GM12878 (cell line): ENCODE data around the gene FUS. TPM values are rescaled to one million over a fixed set of nuclear protein-coding genes. Genes with fewer than 3 reads are reported as not detected.

Source experiments
- EED ChIP-seq: sonication (generic); IDR thresholded peaks from 2 replicates; pipeline ENCODE4 v1.6.1; 2016; ENCODE audit warnings: antibody characterized with exemption, low read depth
- IKZF2 ChIP-seq, 2 experiments: fragments of 450-650 bp; IDR thresholded peaks; 2 replicates each; pipeline ENCODE4 v1.6.1; 2017; ENCODE audit warnings: mild to moderate bottlenecking in 2 of 2, moderate library complexity in 2 of 2
- IRF5 ChIP-seq: fragments of 450-650 bp; IDR thresholded peaks from 2 replicates; pipeline ENCODE4 v1.6.1; 2017; ENCODE audit warnings: borderline replicate concordance
- JUND ChIP-seq: IDR thresholded peaks from 2 replicates; pipeline ENCODE4 v1.6.1; 2012; ENCODE audit warnings: low read depth, mild to moderate bottlenecking, low read length, improper control_type of control experiment, moderate library complexity
- NR2C1 ChIP-seq: fragments of 450-650 bp; IDR thresholded peaks from 2 replicates; pipeline ENCODE4 v1.6.1; 2017; ENCODE audit warnings: antibody characterized with exemption, mild to moderate bottlenecking, moderate library complexity
- PBX3 ChIP-seq: IDR thresholded peaks from 2 replicates; pipeline ENCODE4 v1.6.1; 2011; ENCODE audit warnings: mild to moderate bottlenecking, low read depth, low read length, moderate library complexity; ENCODE audit not compliant: insufficient replicate concordance
- PRDM15 ChIP-seq: fragments of 450-650 bp; formaldehyde crosslinking; IDR thresholded peaks from 2 replicates; pipeline ENCODE4 v1.4.0; 2020; ENCODE audit warnings: mild to moderate bottlenecking, moderate library complexity
- RAD21 ChIP-seq: IDR thresholded peaks from 2 replicates; pipeline ENCODE4 v1.6.1; 2011; ENCODE audit warnings: mild to moderate bottlenecking, low read depth, low read length, moderate library complexity; ENCODE audit not compliant: insufficient read depth
- RELB ChIP-seq: fragments of 450-650 bp; IDR thresholded peaks from 2 replicates; pipeline ENCODE4 v1.6.1; 2017; ENCODE audit warnings: low read depth, mild to moderate bottlenecking, moderate library complexity
- SMAD5 ChIP-seq: IDR thresholded peaks from 2 replicates; pipeline ENCODE4 v1.6.1; 2016; ENCODE audit warnings: antibody characterized with exemption, low read depth
- SUPT20H ChIP-seq: IDR thresholded peaks from 2 replicates; pipeline ENCODE4 v1.6.1; 2011; ENCODE audit warnings: low read depth, mild to moderate bottlenecking, low read length, moderate library complexity, borderline replicate concordance; ENCODE audit not compliant: control insufficient read depth
- YBX1 ChIP-seq: fragments of 450-650 bp; IDR thresholded peaks from 2 replicates; pipeline ENCODE4 v1.6.1; 2016; ENCODE audit warnings: antibody characterized with exemption
- ZBTB11 ChIP-seq: fragments of 450-650 bp; formaldehyde crosslinking; IDR thresholded peaks from 2 replicates; pipeline ENCODE4 v1.5.0; 2022; ENCODE audit warnings: mild to moderate bottlenecking, missing genetic modification characterization
- ZSCAN29 ChIP-seq: fragments of 450-650 bp; IDR thresholded peaks from 2 replicates; pipeline ENCODE4 v1.6.1; 2017; ENCODE audit warnings: mild to moderate bottlenecking, moderate library complexity
- polyA plus RNA-seq, 11 experiments: library from polyadenylated mRNA; depleted of rRNA in 4 of 11; unstranded in 6 of 11; stranded (reverse) in 5 of 11; fragments of >200 nt; fragmentation: Nextera tagmentation in 4 of 11; fragmentation: Illumina TruSeq in 1 of 11; extraction: Ambion mirVana in 4 of 11; extraction: Trizol in 1 of 11; gene quantifications; 1 replicate in 1 of 11; 2 replicates in 10 of 11; pipeline versions ENCODE4 v1.2.1 to v1.2.3, GENCODE V29; 2011 to 2016; ENCODE audit warnings: inconsistent platforms in 2 of 11, missing spikeins in 2 of 11, low read depth in 1 of 11
- total RNA-seq, 4 experiments: library from RNA; depleted of rRNA in 3 of 4; stranded (reverse); fragments of >200 nt in 3 of 4; fragmentation: Illumina TruSeq in 1 of 4; extraction: Trizol in 1 of 4; gene quantifications; 2 replicates each; pipeline versions ENCODE4 v1.2.1 to v1.2.3, GENCODE V29; 2013 to 2021
- TF ChIP-seq, protein P1 (sequence below), 3 experiments: IDR thresholded peaks in 2 of 3; conservative IDR thresholded peaks in 1 of 3; 2 replicates each; pipeline ENCODE4 v1.5.1; 2011; ENCODE audit warnings: low read depth in 3 of 3, low read length in 3 of 3, mild to moderate bottlenecking in 3 of 3, control low read depth in 2 of 3, moderate library complexity in 2 of 3, inconsistent platforms in 1 of 3, mixed read lengths in 1 of 3; ENCODE audit not compliant: control insufficient read depth in 2 of 3, insufficient read depth in 1 of 3; ENCODE audit errors: extremely low read depth in 1 of 3

Gene FUS
- total and polyA plus RNA-seq, 10 of the 15 experiments (the other 5 are each of a cell fraction or from before 2014, with no cell fraction given), result 46.8 to 521 (median 347) TPM

- no peak; the same call in 1 of the 2 replicates for TF ChIP-seq EED
- TF ChIP-seq NR2C1, result no peak
- TF ChIP-seq RELB, result peak; percentile 98
- TF ChIP-seq ZBTB11 (CRISPR knock-in tag), result no peak
- no peak for TF ChIP-seq RAD21
- TF ChIP-seq, protein P1, sequence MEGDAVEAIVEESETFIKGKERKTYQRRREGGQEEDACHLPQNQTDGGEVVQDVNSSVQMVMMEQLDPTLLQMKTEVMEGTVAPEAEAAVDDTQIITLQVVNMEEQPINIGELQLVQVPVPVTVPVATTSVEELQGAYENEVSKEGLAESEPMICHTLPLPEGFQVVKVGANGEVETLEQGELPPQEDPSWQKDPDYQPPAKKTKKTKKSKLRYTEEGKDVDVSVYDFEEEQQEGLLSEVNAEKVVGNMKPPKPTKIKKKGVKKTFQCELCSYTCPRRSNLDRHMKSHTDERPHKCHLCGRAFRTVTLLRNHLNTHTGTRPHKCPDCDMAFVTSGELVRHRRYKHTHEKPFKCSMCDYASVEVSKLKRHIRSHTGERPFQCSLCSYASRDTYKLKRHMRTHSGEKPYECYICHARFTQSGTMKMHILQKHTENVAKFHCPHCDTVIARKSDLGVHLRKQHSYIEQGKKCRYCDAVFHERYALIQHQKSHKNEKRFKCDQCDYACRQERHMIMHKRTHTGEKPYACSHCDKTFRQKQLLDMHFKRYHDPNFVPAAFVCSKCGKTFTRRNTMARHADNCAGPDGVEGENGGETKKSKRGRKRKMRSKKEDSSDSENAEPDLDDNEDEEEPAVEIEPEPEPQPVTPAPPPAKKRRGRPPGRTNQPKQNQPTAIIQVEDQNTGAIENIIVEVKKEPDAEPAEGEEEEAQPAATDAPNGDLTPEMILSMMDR (IDR thresholded peaks at IDR 0.05 in 2 of 3, conservative IDR thresholded peaks at IDR 0.05 in 1 of 3; ENCODE audit: control insufficient read depth in 2 of 3, extremely low read depth in 1 of 3, insufficient read depth in 1 of 3, low read depth in 3 of 3, low read length in 3 of 3), result no peak
- peak; percentile 40 for TF ChIP-seq PBX3
- TF ChIP-seq JUND, result peak; percentile 100
- peak in 1 of 2 experiments; percentile 85; a peak in 2 of 4 replicates for TF ChIP-seq IKZF2 (IDR thresholded peaks at IDR 0.05)
- TF ChIP-seq IRF5, result no peak
- TF ChIP-seq ZSCAN29, result peak; percentile 72; the same call in 1 of the 2 replicates
- TF ChIP-seq PRDM15 (CRISPR knock-in tag), result peak; percentile 63; the same call in 1 of the 2 replicates
- no peak for TF ChIP-seq YBX1
- peak; percentile 100 for TF ChIP-seq SMAD5
- TF ChIP-seq SUPT20H, result no peak
Observed at GRCh38 chr16:31179747-31180459, at the start of gene FUS (continued).
